ENCODE data around the gene TRAPPC3L. TPM values are rescaled to one million over a fixed set of nuclear protein-coding genes. Genes with fewer than 3 reads are reported as not detected.

Gene TRAPPC3L
- total and polyA plus RNA-seq, 9 of the 15 experiments (the other 6 are each of a cell fraction or from before 2014, with no cell fraction given): not detected

- TF ChIP-seq ZNF592 (IDR thresholded peaks at IDR 0.05) (no peak), NCOA4 (IDR thresholded peaks at IDR 0.05; ENCODE audit: partially characterized antibody) (no peak), ZNF324 (CRISPR knock-in tag; IDR thresholded peaks at IDR 0.05) (no peak), CHD7 (IDR thresholded peaks at IDR 0.05; ENCODE audit: low read depth, low read length) (no peak), ZC3H11A (IDR thresholded peaks at IDR 0.05; ENCODE audit: low read depth, low read length) (no peak), MAFK (IDR thresholded peaks at IDR 0.05; ENCODE audit: low read length) (no peak)
These were observed 21.2 kb downstream of the TRAPPC3L start (continued) for GRCh38 chr6:116524236-116524635.
